Central memory CD8-positive, alpha-beta T cell (primary cell): ENCODE data around the gene TNK2.
A peak's percentile ranks its signal among the peaks of the same experiment; 100 is the strongest.
"Not testable (repeated sequence)": the region's sequence is repeated elsewhere in the genome, so short reads cannot be mapped to it uniquely, and the experiment has no call there.

Experiments used
- ATAC-seq: fragments of 150-1000 bp; cut with Tn5 transposase; replicated peaks from 2 replicates; pipeline ENCODE4 v1.10.0; 2022; ENCODE audit warnings: mild to moderate bottlenecking, moderate FRiP score, moderate number of reproducible peaks; ENCODE audit not compliant: poor library complexity, severe bottlenecking; ENCODE audit errors: extremely low read depth
- DNase-seq, 2 donors: peaks; one replicate each; pipeline ENCODE4 v3.0.0; 2021; ENCODE audit warnings: low spot score in 2 of 2
- H3K27ac Mint-ChIP-seq: one replicate; pipeline ENCODE4 v1.8.0; 2022; ENCODE audit warnings: low read depth, mild to moderate bottlenecking, moderate library complexity, mixed read lengths
- H3K27me3 Mint-ChIP-seq: one replicate; pipeline ENCODE4 v1.8.0; 2022; ENCODE audit warnings: mixed read lengths
- H3K36me3 Mint-ChIP-seq: one replicate; pipeline ENCODE4 v1.8.0; 2022; ENCODE audit warnings: mild to moderate bottlenecking, moderate library complexity, mixed read lengths; ENCODE audit not compliant: insufficient read depth
- H3K4me1 Mint-ChIP-seq: one replicate; pipeline ENCODE4 v1.8.0; 2022; ENCODE audit warnings: mixed read lengths
- H3K4me3 Mint-ChIP-seq: one replicate; pipeline ENCODE4 v1.8.0; 2022; ENCODE audit warnings: mild to moderate bottlenecking, moderate library complexity, mixed read lengths
- H3K9me3 Mint-ChIP-seq: one replicate; pipeline ENCODE4 v1.8.0; 2022; ENCODE audit warnings: mixed read lengths

TNK2 gene

GRCh38 chr3:195816276-195816913, 92.0 kb downstream of the TNK2 start:
- DNase-seq, H3K9me3 Mint-ChIP-seq, ATAC-seq, H3K4me3 Mint-ChIP-seq: not testable (repeated sequence)
- Mint-ChIP-seq H3K27ac (peak overlapping the region; percentile 72), H3K27me3 (peaks cover 17% of the 10 kb centered on the region), H3K4me1 (peaks cover 15% of the 10 kb centered on the region), H3K36me3 (peaks cover 12% of the 10 kb centered on the region)

- ATAC-seq (no peak), DNase-seq (no peak)
- peaks cover 10% of the 10 kb centered on the region for H3K36me3 Mint-ChIP-seq
- H3K4me1 Mint-ChIP-seq: peaks cover 15% of the 10 kb centered on the region
- H3K9me3 Mint-ChIP-seq: no peaks in the 10 kb centered on the region
- H3K4me3 Mint-ChIP-seq: no peak overlapping the region
- H3K27ac Mint-ChIP-seq: no peak overlapping the region
- H3K27me3 Mint-ChIP-seq: peaks cover 27% of the 10 kb centered on the region
Observed at GRCh38 chr3:195815169-195815771, 93.1 kb downstream of the TNK2 start.

GRCh38 chr3:195813916-195814640, 94.3 kb downstream of the TNK2 start:
- Mint-ChIP-seq H3K9me3 (no peaks in the 10 kb centered on the region), H3K27me3 (peaks cover 28% of the 10 kb centered on the region), H3K4me1 (peaks cover 15% of the 10 kb centered on the region), H3K27ac (no peak overlapping the region), H3K4me3 (no peak overlapping the region), H3K36me3 (peaks cover 10% of the 10 kb centered on the region)
- ATAC-seq: no peak
- DNase-seq: no peak
